SK-N-DZ (cell line): ENCODE data around the gene MAST2.
"Not testable (repeated sequence)": the region's sequence is repeated elsewhere in the genome, so short reads cannot be mapped to it uniquely, and the experiment has no call there.

Source experiments
- DNase-seq: peaks from one replicate; pipeline ENCODE4 v3.0.0-alpha.2; 2015; ENCODE audit warnings: low spot score

Gene MAST2

GRCh38 chr1:46020010-46020409 lies 216.6 kb downstream of the MAST2 start:
- no peak for DNase-seq

DNA sequence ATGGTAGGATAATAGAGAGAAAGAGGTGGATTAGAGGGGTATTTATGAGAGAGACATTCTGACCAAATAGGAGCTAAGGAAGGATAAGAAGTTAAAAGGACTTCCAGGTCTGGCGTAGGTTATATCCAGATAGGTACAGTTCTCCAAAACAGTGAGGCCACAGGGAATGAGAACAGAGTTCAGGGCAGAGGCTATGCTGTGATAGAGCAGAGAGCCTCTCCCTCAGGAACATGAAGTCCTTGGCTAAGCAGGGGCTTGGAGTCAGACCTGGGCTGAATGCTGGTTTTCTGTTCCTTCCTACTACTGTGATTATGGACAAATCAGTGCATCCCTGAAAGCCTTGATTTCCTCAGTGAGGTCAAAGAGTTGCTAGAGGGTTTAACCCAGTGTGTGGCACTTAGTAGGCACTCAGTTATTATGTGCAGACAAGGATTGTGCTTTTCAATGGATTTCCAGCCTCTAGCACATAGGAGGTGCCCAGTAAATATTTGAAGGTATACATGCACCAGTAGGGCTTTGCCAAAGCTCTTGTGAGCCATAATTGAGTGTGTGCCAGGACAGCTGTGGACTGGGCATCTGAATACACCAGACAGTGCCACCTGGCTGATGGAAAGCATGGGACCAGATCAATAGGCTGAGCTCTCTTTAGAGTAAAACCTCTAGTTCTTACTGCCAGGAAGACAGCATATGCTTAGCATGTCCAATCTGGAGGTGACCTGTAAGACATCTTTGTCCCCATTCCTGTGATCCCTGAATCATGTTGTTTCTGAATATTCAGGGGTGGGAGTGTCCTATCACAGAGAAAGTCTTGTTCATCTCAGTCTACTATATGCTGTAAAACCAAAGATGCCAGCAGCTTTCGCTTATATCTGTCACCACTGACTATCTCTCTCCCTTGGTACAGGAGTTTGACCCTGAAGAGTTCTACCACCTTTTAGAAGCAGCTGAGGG lies 217.9 kb downstream of the MAST2 start:
- no peak for DNase-seq

DNA sequence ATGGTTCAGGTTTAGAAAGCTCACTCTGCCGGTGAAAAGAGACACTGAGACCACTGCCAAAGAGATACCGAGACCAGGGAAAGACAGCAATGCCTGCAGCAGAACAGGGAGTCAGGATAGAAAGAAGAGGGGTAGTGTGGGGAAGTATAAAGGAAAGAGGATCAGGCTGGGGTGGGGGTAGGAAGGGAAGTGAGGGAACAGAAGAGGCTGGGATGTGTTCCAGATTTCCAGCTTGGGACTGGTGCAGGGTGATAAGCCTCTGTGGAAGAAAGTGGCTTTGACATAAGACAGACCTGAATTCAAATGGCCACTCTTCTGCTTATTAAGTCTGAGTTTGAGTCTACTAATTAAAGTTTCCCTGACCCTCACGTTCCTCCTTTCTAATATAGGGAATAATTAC lies 223.1 kb downstream of the MAST2 start:
- DNase-seq, result no peak

DNA sequence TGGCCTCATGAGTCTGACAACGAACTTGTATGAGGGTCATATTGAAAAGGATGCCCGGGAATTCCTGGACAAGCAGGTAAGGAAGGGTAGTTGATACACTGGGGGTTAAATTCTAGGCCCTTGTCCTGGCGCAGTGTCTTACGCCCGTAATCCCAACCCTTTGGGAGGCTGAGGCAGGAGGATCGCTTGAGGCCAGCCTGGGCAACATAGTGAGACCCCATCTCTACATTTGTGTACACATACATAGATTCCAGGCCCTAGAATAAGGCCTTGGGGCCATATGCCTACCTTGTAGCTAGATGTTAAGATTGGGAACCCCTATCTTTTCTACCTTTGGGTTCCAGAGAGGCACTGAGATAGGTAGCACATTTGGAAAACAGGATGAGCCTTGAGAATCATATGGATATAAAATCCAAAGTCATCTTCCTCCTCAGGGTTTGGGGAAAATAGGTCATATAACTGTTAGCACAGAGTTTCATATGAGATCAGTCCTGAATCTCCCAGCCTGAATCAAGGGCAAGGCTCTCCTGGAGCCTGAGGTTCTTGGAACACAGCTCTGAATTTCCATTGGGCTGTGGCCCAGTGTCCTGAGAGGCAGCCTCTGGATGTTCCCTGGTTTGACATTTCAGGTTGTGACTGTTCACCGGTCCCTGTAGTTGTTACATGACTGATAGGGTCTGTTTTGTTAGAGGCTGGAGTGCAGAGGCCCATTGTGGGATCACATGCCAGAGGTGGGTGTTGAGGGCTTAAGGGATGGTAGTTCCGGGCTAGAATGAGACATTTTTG lies 224.6 kb downstream of the MAST2 start:
- no peak for DNase-seq

- no peak for DNase-seq
Measured at GRCh38 chr1:46030074-46030870, 226.9 kb downstream of the MAST2 start.

- DNase-seq, result no peak
Measured at GRCh38 chr1:46030876-46031660, 227.7 kb downstream of the MAST2 start.

DNA sequence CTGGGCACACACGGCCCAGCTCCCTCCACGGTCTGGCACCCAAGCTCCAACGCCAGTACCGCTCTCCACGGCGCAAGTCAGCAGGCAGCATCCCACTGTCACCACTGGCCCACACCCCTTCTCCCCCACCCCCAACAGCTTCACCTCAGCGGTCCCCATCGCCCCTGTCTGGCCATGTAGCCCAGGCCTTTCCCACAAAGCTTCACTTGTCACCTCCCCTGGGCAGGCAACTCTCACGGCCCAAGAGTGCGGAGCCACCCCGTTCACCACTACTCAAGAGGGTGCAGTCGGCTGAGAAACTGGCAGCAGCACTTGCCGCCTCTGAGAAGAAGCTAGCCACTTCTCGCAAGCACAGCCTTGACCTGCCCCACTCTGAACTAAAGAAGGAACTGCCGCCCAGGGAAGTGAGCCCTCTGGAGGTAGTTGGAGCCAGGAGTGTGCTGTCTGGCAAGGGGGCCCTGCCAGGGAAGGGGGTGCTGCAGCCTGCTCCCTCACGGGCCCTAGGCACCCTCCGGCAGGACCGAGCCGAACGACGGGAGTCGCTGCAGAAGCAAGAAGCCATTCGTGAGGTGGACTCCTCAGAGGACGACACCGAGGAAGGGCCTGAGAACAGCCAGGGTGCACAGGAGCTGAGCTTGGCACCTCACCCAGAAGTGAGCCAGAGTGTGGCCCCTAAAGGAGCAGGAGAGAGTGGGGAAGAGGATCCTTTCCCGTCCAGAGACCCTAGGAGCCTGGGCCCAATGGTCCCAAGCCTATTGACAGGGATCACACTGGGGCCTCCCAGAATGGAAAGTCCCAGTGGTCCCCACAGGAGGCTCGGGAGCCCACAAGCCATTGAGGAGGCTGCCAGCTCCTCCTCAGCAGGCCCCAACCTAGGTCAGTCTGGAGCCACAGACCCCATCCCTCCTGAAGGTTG lies 231.4 kb downstream of the MAST2 start:
- no peak for DNase-seq

- DNase-seq, result peak; percentile 69
Measured at GRCh38 chr1:46036894-46037839, 233.8 kb downstream of the MAST2 start.

DNA sequence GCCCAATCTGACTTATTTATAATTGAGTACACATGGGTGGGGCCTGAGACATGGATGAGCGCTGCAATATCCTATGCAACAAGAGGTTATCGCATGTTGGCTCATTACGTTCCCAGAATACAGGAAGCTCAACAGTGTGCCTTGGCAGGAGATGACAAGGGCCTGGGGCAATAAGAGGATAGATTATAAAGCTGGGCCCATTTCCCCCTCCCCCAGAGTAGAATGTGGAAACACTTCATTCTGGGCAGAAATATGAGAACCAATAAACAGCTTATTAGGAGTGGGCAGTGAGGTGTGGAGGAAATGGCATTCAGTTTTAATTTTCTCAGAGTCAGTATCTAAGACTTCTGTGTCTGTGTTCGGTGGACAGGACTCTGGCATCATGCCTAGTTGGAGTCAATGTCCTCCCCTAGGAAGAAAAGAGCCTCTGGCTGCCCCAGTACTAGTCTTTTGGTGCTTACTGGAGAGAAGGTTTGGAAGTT lies 236.2 kb downstream of the MAST2 start:
- DNase-seq, result no peak

DNA sequence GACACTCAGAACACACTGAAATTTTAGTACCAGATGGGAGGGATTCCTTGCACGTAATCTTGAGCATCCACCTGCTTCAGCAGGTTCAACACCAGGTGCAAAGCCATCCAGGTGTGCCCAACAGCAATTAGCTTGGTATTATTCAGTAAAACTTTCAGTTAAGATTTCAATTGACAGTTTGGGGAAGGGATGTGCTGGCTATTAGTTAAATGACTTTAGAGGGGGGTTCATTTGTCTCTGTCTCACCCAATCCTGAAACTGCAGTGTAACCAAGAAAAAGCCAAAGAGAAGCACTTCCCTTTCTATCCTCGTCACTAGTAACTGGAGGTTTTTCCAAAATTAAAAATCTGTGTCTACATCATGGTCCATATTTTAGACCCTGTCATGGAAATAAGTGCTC lies 238.1 kb downstream of the MAST2 start:
- DNase-seq, result no peak

DNA sequence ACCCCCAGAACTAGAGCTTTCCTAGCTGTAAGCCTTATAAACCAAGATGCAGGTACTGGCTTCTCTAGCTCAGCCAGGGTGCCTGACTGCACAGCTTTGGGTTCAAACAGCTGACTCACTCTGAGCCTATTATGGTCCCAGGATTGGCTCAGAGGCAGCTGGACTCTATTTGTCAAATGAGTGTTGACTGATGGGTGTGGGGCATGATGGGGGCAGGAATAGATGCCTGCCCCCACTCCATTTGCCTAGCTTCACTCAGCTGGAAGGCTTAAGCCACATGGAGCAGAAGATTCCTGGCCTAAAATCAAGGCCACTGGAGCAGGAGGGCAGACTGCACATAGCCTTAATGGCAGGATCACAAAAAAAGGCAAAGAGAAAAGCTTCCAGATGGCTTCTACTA lies 238.6 kb downstream of the MAST2 start:
- no peak for DNase-seq

DNA sequence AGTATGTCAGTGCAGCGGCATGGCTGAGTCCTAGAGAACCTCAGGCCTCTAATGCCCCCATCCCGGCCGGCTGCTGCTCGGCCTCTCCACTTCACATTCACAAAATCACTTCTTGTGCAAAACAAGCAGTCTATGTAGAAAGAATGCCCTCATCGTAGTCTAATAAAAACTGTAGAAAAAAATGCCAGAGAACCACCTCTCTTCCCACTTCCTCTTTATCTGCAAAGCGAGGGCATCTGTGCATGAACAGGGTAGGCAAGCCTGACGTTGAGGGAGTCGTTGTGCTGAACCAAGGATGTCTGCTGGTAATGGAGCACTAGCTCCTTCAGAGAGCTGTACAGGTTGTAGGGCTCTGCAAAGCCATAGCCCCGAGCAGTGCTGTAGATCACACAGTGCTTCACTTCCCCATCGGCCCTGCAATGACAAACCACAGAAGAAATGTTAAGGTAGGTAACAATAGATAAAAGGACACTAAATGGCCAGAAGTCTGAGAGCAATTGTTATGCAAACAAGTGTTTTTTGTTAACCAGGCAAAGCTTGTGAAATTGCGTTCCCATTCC lies 240.1 kb downstream of the MAST2 start:
- no peak for DNase-seq

DNA sequence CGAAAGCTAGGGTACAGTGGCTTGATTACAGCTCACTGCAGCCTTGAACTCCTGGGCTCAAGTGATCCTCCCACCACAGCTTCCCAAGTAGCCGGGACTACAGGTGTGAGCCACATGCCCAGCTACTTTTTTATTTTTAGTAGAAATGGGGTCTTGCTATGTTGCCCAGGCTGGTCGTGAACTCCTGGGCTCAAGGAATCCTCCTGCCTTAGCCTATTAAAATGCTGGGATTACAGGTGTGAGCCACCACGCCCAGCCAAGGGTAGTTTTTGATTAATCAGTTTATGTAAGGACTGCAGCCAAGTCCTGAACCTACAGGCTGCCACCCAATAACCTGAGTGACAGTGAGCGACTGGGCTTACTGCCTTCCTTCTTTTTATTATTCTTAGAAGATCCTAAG lies 240.7 kb downstream of the MAST2 start:
- no peak for DNase-seq

- DNase-seq, result no peak
Measured at GRCh38 chr1:46053734-46054133, 250.3 kb downstream of the MAST2 start.

DNA sequence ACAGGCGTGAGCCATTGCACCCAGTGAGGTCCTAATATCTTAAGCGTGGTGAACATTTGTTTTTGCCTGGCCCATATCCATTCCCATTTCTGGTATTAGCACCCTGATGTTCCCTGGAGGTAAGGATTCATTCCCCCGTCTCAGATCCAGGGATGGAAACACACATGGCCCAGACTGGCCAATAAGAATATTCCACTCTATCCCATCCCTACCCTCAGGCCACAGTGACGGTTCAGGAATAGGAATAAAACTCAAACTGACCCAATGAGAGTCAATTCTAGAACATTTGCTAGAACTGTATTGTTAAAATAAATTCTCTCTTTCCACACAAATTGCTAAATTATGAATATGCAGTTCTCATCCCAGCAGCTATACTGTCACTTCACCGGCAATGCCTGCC lies 252.9 kb downstream of the MAST2 start:
- no peak for DNase-seq

GRCh38 chr1:46057215-46057614 lies 253.8 kb downstream of the MAST2 start:
- not testable (repeated sequence) for DNase-seq

- no peak for DNase-seq
Measured at GRCh38 chr1:46057781-46058180, 254.4 kb downstream of the MAST2 start.

DNA sequence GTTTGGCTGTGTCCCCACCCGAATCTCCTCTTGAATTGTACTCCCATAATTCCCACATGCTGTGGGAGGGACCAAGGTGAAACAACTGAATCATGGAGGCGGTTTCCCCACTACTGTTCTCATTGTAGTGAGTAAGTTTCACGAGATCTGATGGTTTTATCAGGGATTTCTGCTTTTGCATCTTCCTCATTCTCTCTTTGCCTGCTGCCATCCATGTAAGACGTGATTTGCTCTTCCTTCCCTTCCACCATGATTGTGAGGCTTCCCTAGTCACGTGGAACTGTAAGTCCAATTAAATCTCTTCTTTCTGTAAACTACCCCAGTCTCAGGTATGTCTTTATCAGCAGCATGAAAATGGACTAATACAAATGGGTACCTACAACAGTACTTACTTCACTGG lies 255.5 kb downstream of the MAST2 start:
- DNase-seq, result no peak
